Middle frontal gyrus (tissue), 1 donor: ENCODE measurements around the gene DOCK8.

Source experiments
- DNase-seq: peaks from one replicate; pipeline ENCODE4 v3.0.0-alpha.2; 2015; ENCODE audit warnings: low spot score; ENCODE audit errors: extremely low spot score

The DOCK8 gene

DNA sequence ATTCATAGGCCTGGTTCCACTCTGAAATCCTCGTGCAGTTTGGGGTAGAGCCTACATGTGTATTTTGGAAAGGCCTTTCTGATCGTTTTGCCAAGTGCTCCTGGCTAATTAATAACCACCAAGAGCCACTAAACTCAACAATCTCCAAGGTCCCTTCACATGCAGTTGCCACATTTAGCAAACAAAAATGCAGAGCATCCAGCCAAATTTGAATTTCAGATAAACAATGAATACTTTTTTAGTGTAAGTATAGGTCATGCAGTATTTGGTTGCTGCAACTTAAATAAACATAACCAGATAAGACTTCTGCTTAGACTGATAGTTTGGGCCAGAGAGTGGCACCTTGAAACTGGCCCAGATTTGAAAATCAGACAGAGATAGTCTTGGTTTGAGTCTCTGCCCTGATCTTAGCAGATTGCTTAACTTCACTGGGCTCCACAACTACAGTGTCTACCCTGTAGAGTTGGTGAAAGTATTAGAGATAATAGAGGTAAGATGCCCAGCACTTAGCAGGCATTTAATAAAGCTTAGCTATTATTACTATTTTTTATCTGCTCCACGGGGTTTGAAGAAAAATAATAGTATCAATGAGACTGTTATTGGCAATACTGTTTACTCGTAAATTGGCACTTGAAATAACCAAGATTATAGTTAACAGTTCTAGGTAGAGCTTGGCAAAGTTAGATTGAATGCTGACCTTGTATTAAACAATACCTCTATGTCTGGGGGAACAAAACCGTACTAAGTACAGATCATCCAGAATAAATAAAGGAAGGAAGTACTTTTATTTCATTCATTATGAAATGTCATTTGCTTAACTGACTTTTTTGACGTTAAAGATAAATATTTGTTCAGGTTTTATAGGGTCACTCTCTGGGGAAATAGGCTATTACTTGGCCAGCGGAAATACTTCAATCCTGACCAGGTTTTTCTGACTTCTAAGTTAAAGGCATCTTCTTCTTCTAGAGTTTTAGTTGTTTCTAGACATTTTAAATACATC lies 274.8 kb downstream of the DOCK8 start:
- no peak for DNase-seq

DNA sequence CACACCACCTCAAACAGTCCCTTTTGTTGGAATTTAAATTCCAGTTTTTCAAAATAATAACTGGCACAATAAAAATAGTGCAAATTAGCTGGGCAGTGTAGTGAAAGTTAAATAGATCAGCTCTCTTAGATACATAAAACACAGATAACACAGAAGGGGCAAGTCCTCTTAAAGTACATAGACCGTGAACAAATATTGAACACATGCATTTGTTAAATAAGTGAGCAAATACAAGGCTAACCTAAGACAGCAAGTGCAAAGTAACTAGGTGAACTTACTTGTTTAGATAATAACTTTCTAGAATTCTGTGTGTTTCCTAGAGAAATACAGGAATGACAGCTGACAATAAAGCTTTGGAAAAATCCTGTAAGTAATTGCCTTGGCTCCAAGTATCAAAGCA lies 280.1 kb downstream of the DOCK8 start:
- no peak for DNase-seq

DNA sequence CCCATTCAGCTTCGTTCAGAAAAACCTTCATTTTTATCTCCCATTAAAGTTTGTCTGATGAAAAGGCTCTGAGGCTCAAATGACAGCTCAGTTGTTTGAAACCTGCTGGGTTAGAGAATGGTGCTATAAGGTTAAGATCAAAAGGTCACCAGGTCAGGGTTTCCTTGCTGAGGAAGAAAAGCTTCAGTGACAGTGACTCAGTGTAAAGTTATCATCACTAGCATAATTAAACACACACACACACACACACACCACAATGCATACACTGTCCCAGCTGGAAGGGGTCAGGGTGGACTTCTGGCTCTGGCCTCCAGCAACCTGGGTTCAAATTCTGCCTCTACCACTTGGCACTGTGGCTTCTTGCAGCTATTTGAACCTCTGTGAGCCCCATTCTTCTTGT lies 281.1 kb downstream of the DOCK8 start:
- no peak for DNase-seq

DNA sequence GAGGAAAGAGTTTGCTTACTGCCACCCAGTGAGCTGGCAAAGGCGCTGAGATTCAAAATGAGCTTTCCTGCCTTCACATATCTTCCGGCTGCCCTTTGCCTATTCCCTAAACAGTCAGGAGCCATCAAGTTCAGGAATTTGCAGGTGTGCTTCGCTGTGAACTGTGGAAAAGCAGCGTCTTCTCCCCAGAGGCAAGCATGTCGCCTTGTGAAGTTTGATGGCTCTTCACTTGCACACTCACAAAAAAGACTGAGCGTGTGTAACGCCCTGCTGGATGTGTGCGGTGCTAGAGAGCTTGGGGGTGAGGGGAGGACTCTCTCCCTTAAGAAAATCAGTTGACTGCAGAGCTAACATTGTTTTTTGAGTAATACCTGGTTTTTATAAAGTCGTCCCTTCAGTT lies 288.7 kb downstream of the DOCK8 start:
- DNase-seq = no peak

DNA sequence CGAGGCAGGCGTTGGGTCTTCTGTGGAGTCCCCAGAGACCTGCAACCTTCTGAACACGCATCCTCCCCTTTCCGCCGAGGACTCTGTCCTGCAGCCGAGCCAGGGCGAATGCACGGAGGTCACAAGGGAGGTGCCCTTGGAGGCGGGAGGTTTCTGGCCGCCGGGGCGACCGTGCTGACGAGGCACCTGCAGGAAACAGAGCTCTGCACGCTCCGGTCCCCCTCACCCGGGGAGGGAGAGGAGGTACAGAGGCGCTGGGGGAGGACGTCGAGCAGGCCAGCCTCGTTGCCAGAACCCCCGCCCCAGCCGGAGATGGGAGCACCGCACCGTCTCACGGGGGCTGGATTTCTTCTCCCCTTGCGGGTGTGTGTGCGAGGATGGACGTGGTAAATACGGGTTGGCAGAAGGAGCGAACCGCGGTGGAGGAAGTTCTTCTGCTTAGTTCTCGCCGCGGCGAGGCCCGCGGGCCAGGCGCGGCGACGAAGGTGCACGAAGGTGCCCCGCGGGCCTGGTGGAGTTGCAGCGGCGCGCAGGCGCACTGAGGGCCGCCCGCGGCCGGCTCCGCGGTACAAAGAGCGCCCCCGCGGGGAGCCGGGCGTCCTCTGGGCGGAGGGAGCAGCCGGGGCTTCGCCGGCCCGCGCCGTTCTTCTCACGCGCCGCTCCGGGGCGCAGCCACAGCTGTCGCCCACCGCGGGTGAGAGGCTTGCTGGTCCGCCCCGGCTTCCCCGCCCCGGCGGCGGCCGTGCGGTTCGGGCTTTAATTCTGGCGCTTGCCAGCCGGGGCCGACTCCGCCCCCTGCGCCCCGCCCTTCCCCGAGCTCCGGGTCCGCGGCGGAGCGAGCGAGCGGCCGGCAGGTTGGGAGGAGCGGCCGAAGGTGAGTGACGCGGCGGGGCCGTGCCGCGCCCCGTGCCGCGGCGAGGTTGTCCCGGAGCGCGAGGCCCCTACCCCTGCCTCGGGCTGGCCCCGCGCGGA lies 289.5 kb downstream of the DOCK8 start, which contains the start of gene KANK1:
KANK1 (plus strand) TSS at position 815 of the 972 bp plus-strand sequence.
- DNase-seq = peak; percentile 48

DNA sequence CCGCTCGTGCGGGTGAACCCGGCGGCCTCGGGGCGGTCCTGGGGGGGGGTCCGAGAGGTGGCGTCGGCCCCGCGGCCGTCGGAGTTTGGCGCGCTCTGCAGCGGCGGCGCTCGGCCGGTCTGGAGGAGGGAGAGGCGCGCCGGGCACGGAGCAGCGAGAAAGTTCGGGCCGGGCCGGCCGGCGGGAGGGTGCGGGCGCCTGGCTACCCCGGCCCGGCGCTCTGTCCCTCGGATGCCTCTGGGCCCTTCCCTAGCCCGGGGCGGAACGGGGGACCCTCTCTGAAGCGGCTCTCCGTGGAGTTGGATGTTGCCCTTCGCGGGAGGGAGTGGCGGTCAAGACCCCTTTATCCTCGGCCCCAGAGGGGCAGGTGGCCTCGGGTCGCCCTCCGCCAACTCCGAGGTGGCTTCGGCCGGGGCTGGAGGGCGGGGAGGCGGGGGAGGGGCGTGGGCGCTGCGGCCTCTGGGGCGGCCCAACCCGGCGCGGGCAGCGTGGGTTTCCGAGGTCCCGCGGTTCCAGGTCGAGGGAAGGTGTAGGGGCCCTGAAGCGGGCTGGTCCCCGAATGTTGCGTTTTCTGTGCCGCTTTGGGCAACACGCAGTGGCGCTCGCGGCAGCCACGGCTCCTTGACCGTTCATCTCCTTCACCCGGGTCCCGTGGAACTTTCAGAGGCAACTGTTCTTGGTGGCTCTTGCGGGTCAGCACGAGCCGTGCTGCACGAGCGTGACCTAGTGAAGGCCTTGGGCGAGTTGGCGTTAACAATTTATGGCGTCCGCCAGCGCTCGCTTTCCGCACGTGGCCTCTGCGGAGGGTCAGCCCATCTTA lies 290.5 kb downstream of the DOCK8 start:
- no peak for DNase-seq

DNA sequence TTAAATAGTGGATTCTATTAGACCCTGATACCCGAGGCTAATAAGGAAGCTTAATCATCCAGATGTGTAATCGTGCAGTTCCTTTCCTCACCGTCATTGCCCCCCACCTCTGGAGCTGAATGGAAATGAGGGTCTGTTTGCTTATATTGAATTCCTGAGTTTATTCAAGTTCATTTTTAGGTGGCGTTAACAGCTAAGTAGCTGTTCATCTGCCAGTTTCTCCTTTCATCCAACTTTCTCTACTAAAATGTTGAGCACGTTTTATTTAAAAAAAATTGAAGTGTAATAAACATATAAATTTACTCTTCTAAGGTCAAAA lies 291.0 kb downstream of the DOCK8 start:
- DNase-seq = no peak

DNA sequence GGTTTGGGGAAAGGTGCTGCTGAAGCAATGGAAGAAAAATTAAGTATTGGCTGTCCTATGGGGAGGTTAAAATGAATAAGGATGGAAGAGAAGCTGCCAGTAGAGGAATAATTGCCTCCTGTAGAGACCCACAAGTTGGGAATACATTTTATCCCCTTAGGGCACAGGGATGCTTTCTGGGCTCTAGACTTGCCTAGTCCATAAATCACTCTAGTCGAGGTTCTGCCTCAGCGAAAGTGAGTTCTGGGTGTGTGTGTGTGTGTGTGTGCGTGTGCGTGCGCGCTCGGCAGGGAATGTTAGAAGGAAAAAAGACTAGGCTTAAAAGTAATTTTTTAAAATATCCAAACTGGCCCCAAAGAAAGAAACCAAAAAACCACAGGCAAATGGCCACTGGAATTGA lies 291.6 kb downstream of the DOCK8 start:
- no peak for DNase-seq

DNA sequence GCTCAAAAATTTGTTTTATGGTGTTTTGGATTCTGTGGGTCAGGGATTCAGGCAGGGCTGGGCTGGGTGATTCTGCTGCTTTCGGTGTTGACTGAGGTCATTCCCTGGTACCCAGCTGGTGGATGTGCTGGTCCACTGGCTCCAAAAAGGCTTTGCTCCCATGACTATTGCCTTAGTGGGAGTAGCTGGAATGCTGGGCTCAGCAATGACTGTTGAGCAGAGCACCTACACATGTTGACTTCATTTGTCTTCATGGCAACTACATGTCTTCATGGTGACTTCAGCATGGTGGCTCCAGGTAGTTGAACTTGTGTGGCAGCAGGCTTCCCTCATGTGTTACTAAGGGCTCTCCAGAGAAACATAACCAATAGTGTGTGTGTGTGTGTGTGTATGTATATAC lies 297.2 kb downstream of the DOCK8 start:
- DNase-seq = no peak

DNA sequence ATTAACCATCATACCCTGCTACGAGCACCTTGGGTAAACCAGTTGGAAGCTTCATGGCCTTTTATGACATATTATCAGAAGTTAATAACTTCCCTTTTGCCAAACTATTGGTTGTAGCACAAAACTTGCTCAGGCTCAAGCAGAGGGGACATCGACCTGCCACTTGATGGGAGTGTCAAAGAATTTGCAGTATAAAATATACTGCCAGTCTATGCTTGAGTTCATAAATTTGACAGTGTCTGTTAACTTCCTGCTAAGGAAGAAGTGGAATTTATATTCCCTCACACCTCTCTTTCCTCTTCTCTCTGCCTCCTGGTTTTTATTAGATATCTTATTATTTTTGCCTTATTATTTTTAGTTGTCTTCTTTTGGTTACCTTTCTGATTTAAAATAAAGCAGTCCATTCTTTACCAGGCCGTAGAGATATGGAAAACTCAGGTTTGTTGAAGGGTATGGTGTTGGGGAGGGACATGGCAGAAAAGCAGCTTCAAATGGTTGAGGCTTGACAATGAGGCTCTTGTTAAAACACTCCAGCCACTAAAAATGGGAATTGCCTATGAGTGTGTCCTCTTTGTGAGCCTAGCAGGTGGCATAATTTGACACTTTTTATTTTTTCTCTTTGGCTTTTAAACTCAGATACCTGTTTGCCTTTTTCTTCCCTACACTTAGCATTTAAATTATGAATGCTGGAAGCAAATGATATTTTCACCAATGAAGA lies 298.0 kb downstream of the DOCK8 start:
- DNase-seq = no peak
